HG02642 (cell line): Measurements from ENCODE around the gene TBC1D5.

Experiments used
- ATAC-seq: cut with Tn5 transposase; IDR thresholded peaks from one replicate; pipeline ENCODE4 v1.9.1; 2021; ENCODE audit warnings: mild to moderate bottlenecking; ENCODE audit not compliant: unreplicated experiment, poor library complexity

Gene TBC1D5

DNA sequence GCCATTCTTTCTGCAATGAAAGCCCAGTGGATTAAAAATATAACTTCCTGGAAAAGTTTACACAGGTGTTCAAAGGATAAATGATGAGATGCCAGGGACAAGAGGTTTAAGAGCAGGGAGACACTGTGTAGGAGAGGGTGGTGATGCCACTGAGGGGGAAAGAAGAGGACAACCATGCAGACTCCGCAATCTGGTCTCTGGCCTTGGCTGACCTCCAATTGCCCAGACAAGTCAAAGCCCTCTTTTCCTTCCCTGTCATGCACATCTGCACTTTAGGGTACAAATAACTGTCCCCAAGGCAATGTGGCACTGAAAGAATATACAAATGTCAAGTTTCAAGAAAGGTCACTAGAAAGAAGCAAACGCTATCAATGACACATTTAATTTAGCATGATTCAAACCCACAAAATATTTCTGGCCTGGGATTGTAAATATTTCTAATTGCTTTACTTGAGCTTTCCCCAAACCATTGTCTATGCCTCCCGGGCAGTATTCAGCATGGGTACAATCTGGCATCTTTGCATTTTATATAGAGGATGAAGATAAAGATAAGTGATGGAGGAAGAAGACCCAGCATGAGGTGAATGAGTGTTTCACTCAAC is 538.3 kb downstream of the TBC1D5 start:
- ATAC-seq, result no peak

- no peak for ATAC-seq
Observed at GRCh38 chr3:17201538-17201937, 540.9 kb downstream of the TBC1D5 start.

DNA sequence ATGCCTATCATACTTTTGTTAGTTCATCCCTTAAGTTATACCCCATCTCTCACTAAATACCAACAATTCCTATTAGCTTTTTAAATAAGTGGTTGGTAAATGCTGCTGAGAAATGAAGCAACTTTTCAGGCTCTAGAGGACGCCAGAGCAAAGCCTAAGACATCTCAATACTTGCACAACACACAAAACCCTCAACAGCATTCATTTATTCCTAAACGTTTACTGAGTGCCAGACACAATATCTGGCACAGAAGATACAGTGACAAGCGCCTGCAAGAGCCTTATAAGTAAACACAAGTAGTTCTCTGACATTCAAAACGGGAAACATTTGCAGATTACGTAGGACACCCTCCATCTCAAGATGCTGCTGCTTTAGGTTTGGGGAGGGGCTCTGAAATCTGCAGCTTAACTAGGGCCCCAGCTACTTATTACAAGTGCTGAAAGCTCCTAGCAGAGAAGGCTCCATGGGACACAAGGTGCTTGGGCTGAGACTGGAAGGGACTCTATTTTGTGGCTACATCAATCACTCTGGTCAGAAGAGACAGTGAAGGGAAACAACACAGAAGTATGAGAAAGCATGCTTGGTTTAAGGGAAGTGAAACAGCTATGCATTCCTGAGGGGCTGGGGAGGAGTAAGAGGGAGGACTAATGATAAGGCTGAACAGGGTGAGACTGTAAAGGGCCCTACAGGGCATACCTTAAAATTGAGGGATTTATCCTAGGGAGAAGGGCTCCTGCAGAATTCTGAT is 546.4 kb downstream of the TBC1D5 start:
- ATAC-seq, result peak; percentile 72

GRCh38 chr3:17195192-17195611 is 547.2 kb downstream of the TBC1D5 start:
- ATAC-seq, result peak; percentile 95

DNA sequence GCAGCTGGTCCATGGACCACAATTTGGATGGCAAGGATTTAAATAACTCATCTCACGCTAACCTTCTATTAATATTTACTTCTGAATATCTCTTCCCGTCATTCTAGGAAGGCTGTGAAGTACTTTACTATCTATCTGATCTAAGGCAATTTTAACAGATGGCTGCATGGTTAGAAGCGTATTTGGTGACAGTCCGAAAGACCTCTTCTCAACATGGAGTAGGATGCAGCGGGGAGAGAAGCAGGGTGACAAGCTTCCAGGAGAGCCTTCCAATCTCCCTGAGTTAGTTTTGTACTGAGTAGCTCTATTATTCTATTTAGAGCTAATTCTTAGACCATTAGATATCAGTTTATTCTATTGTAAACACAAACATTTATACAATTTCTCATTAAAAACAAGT is 548.3 kb downstream of the TBC1D5 start:
- no peak for ATAC-seq

GRCh38 chr3:17192995-17193394 is 549.4 kb downstream of the TBC1D5 start:
- no peak for ATAC-seq

DNA sequence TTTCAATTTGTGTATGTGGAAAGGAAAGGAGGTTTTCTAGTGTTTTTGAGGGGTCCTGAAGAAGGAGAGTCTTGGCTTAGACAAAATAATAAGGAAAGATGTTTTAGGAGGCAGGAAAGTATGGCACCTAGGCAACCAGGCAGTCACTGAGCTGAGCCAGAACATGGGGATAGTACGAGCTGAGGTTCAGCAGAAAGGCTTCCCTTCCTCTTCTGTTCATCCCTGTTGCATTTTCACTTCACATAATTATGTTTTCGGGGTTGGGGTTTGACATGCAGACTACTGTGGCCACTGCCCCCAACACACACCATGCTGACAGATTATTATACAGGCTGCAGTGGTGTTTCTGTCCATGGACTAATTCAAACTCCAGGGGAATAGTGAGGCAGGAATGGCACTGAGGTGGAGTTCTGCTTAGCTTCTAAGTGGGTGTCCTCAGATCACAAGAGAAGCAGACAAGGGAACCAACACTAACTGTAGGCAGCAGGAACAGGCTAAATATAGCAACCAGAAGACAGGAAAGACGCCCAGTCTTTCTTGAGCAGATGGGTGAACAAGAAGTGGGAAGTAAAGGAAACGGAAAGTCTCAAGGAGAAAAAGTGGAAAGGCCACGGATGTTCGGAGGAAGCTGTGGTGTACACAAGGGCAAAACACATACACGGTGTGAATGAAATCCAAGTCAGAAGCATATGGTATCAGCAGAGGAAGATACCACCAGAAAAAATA is 551.9 kb downstream of the TBC1D5 start:
- no peak for ATAC-seq

DNA sequence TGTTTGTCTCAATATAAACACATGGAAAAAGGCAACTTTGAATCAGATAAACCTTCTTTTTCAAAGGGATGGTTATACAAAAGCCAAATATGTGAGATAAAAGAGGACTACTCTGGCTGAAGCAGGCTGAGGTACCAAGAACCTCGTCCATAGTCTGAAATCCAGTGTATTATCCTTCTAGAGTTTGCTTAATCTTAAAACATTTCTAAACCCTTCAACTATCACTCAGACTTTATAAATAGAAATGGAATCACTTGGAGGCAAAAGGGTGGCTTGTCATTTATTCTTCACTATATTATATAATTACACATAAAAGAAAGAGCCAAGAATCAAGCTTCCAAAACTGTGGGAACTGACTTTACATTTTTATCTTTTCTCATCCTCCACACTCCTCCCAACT is 554.1 kb downstream of the TBC1D5 start:
- no peak for ATAC-seq

- ATAC-seq, result no peak
Observed at GRCh38 chr3:17187589-17188184, 554.7 kb downstream of the TBC1D5 start.

- no peak for ATAC-seq
Observed at GRCh38 chr3:17183951-17184550, 558.4 kb downstream of the TBC1D5 start.

DNA sequence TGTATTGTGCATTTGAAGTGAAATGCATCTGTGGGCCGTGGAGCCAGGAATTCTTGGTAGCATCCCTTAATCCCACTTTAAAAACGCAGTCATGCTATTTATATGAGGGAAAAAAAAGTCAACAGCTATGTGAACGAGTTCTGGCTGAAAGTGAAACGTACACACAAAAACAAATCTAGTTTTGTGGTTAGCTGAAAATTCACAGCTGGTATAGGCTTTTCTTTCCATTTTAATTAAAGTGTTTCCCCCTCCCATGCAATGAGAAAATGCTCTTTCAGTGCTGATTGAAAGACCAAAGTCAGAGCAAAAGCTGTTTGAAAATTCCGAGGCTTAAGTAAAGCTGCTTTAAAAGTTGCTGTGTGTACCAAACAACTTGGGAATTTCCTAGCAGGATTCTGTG is 560.3 kb downstream of the TBC1D5 start:
- ATAC-seq, result peak; percentile 67

DNA sequence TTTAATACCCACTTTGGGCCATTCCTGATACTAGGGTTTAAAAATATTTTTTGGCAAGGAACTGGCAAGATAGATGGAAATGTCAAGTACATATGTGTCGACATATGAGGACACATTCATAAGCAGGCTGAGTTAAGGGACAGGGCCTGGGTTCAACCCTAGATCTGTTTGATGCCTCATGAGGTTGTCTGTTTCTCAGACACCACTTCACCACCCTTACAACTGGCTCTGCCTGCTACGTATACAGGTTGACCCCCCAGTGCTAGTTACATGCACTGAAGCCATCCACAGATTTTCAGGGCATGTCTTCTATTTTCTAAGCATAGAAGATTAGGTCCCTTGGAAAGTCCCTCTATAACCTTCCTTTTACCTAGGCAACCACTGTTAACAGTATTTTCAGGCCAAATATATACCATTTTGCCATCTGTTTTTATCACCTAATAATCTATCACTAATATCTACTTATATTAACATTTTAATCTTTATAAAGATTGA is 561.0 kb downstream of the TBC1D5 start:
- no peak for ATAC-seq

- ATAC-seq, result peak; percentile 73
Observed at GRCh38 chr3:17179381-17180205, 562.8 kb downstream of the TBC1D5 start.

GRCh38 chr3:17176757-17177156 is 565.7 kb downstream of the TBC1D5 start:
- no peak for ATAC-seq

GRCh38 chr3:17175187-17175807 is 567.1 kb downstream of the TBC1D5 start:
- no peak for ATAC-seq

DNA sequence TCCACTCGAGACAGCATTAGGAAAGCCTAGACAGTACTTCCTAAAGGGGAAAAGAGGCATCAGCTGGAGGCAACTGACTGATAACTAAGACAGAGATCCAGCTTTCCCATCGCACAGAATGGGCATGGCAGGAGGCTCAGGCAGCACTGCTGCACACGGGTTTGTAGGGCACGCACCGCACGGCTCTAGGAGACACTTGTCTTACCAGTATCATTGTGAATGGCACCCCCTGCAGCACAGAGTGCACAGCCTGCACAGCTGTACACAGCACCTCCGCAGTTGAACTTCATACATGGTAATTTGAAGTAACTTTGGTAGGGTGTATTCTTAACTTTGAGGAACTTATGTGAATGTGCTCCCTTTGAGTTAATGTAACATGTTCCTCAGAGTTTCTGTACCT is 576.1 kb downstream of the TBC1D5 start:
- no peak for ATAC-seq

- no peak for ATAC-seq
Observed at GRCh38 chr3:17162116-17162515, 580.3 kb downstream of the TBC1D5 start.

DNA sequence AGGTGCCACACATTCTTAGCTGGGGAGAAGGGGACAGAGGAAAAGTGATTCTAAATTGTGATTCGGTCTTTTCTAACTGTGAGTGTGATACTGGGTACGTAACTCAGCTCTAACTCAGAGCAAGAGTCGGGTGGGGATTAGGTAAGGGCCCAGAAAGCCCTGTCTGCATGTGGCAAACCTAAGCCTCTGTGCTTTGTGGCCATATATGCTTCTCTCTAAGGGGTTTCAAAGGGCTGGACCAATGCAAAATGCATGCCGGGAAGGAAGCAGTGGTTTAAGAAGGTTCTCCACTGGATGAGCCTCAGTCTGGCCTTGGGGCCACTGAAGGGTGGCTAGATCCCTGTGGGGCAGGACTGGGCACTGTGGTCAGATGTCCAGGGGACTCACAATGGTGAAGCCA is 581.8 kb downstream of the TBC1D5 start:
- ATAC-seq, result no peak
